Measurements from ENCODE around the gene GRWD1. TPM values are rescaled to one million over a fixed set of nuclear protein-coding genes. Genes with fewer than 3 reads are reported as not detected.

GRWD1 gene
- total and polyA plus RNA-seq, 2 of the 13 experiments (the other 11 are each of a cell fraction or from before 2014, with no cell fraction given) = 10.8 to 46.6 TPM

GRCh38 chr19:48496959-48497727 is 51.4 kb downstream of the GRWD1 start (continued):
- TF ChIP-seq ZNF407 (CRISPR knock-in tag; IDR thresholded peaks at IDR 0.05; ENCODE audit: not compliant biosample characterization) (peak; percentile 34), SPEN (CRISPR knock-in tag; IDR thresholded peaks at IDR 0.05; ENCODE audit: low read depth) (peak; percentile 42)

Measured in HepG2 (cell line).